GM13976 (cell line): Measurements from ENCODE around the gene RASSF8.

Experiments
- DNase-seq: peaks from one replicate; pipeline ENCODE4 v3.0.0; 2012; ENCODE audit warnings: low spot score
- CTCF ChIP-seq: IDR thresholded peaks from 2 replicates; pipeline ENCODE4 v1.5.1; 2012; ENCODE audit warnings: borderline replicate concordance, mild to moderate bottlenecking; ENCODE audit not compliant: insufficient read depth; ENCODE audit errors: extremely low read depth, missing control alignments, control extremely low read depth
- in situ Hi-C: fragments of 300-500 bp; cut with MboI; formaldehyde crosslinking; loops from one replicate; pipeline ENCODE4 v1.12.0; 2022; ENCODE audit warnings: low sequenced_read_pairs, mixed read lengths, inconsistent platforms; ENCODE audit not compliant: unreplicated experiment

Gene RASSF8

GRCh38 chr12:26101763-26102162 is 143.3 kb downstream of the RASSF8 start:
- in situ Hi-C loops, result loop anchor here (25.0 kb wide), 1 partner anchor 761 kb away; no protein-coding TSS in a partner anchor
- DNase-seq, result no peak
- no peak for TF ChIP-seq CTCF

DNA sequence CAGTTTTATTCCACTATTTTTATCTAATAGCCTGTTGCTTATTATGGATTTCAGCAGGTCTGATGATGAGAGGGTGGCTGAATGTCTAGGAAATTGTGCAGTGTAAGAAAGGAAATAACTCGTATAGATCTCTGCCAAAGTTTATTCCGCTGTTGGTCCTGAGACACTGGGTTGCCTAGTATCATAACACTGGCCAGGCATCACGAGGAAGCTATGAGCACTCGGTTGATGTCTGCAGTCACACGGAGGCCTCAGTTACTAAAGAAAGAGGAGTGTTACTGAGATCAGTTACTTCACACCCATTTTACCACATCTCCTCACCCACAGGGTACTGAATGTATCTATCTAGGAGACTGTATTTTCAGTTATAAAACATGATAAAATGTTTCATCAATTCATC is 144.5 kb downstream of the RASSF8 start:
- in situ Hi-C loops, result loop anchor here (25.0 kb wide), 1 partner anchor 759 kb away; no protein-coding TSS in a partner anchor
- no peak for TF ChIP-seq CTCF
- no peak for DNase-seq

DNA sequence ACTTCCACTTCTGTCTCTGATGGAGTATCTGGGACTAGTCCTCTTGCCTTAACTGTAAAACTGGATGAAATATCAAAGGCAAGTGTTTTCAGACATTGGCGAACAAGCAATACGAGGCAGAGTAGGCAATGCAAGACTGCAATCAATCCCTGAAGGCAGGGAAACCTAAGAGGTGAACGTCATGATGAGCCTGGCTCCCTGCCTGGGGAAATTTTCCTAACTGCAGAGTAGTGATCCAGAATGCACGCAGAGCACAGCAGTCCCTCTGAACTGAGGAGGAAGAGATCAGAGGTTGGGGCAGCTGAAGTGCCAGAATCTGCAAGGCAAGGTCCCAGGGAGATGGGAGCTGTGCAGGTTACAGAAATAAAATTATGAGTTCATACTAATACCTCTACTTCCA is 147.9 kb downstream of the RASSF8 start:
- no peak for TF ChIP-seq CTCF
- in situ Hi-C loops, result loop anchor here (25.0 kb wide), 1 partner anchor 756 kb away; no protein-coding TSS in a partner anchor
- DNase-seq, result no peak

- no peak for DNase-seq
- no peak for TF ChIP-seq CTCF
- in situ Hi-C loops, result loop anchor here (25.0 kb wide), 1 partner anchor 753 kb away; no protein-coding TSS in a partner anchor
These were observed 150.4 kb downstream of the RASSF8 start for GRCh38 chr12:26108915-26109314.

DNA sequence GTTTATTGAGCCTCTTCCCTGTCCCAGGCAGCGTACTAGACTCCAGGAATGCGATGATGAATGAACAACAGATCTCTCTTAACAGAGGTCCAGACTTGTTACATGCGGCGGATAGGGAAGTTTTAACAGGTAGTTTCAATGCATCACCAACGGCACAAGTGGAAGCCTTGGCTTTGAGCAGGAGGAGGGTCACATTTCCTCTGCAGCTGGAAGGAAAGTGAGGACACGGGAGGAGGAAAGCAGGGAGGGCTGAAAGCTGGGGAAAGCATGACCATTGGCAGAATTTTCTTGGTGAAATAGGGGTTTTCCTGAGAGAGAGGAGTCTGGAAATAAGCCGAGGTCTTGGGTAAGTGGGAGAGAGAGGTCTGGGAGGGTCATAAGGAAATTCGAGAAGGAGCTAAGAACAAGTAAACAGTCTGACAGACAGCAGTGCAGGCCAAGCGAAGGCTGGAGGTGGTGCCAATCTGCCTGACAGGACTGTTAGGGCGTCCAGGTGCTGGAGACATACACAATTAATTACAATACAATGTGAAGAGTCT is 150.9 kb downstream of the RASSF8 start:
- no peak for DNase-seq
- TF ChIP-seq CTCF, result no peak
- in situ Hi-C loops, result loop anchor here (25.0 kb wide), 1 partner anchor 753 kb away; no protein-coding TSS in a partner anchor

DNA sequence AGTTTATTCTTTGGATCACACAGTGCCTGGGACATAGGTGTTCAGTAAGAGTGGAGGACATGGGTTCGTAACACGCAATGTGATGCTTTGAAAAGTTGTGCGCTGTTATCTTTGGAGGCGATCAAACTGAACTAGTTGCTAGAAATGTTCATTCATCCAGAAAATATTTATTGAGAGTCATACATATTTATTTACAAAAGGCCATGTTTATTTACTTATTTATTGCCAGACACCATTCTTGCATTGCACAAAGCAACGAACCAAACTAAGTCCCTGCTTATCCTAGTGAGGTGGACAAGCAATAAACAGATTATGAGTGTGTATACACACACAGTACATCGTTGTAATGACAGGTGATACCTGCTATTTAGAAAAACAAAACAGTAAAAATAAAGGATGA is 153.8 kb downstream of the RASSF8 start:
- in situ Hi-C loops, result loop anchor here (25.0 kb wide), 1 partner anchor 750 kb away; no protein-coding TSS in a partner anchor
- DNase-seq, result no peak
- no peak for TF ChIP-seq CTCF
